ENCODE measurements around the gene PDSS2. TPM values are rescaled to one million over a fixed set of nuclear protein-coding genes. Genes with fewer than 3 reads are reported as not detected.

Gene PDSS2
- total and polyA plus RNA-seq, 9 of the 15 experiments (the other 6 are each of a cell fraction or from before 2014, with no cell fraction given) = 5.8 to 21.1 (median 12.0) TPM

DNA sequence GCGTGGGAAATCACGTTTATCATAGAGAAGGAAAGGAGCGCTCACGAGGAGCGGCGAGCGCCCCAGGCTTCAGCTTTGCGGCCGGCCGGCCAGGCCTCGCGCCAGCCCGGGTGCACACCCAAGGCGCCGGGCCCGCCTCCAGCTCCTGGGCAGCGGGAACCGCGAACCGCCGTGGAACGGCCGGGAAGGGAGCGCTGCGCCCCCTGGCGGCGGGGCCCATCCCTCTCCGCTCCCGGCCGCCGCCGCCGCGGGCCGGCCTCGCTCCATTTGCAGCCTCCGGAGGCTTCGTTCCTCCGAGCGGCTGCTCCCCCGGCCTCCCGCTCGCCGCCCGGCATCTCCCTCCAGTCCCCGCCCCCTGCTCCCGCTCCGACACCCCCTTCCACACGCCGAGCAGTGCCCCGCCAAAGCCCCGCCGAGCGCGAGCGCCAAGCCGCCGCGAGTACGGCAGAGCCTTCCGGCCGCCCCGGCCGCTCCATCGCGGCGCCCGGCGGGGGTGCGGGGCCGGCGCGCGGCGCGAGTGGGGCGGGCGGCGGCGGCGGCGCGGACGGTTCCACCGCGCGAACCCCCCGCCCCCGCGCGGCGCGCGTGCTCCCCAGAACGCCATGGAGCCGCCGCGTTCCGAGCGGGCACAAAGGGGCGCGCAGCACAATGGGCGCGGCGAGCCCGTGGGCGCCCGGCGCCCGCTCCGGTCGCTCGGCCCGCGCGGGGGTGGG is 345.0 kb downstream of the PDSS2 start (continued):
- TF ChIP-seq, protein P1, sequence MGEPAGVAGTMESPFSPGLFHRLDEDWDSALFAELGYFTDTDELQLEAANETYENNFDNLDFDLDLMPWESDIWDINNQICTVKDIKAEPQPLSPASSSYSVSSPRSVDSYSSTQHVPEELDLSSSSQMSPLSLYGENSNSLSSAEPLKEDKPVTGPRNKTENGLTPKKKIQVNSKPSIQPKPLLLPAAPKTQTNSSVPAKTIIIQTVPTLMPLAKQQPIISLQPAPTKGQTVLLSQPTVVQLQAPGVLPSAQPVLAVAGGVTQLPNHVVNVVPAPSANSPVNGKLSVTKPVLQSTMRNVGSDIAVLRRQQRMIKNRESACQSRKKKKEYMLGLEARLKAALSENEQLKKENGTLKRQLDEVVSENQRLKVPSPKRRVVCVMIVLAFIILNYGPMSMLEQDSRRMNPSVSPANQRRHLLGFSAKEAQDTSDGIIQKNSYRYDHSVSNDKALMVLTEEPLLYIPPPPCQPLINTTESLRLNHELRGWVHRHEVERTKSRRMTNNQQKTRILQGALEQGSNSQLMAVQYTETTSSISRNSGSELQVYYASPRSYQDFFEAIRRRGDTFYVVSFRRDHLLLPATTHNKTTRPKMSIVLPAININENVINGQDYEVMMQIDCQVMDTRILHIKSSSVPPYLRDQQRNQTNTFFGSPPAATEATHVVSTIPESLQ (CRISPR knock-in tag; IDR thresholded peaks at IDR 0.05) = no peak
- TF ChIP-seq ARID2 (IDR thresholded peaks at IDR 0.05) (no peak), ZNF511 (CRISPR knock-in tag; IDR thresholded peaks at IDR 0.05) (no peak; the same call in 1 of the 2 replicates), RFX5 (IDR thresholded peaks at IDR 0.05; ENCODE audit: low read depth, low read length) (0 out of 2 replicates have a peak, but pooled peaks have one; percentile 20), PHF20 (IDR thresholded peaks at IDR 0.05; ENCODE audit: partially characterized antibody) (peak; percentile 42), L3MBTL2 (IDR thresholded peaks at IDR 0.05) (peak; percentile 93), LCOR (CRISPR knock-in tag; IDR thresholded peaks at IDR 0.05) (no peak), ZBTB43 (CRISPR knock-in tag; IDR thresholded peaks at IDR 0.05) (no peak), SAP30 (IDR thresholded peaks at IDR 0.05; ENCODE audit: borderline replicate concordance, insufficient read depth, low read depth, low read length, poor library complexity, severe bottlenecking) (no peak), TSC22D4 (tag; IDR thresholded peaks at IDR 0.05) (no peak), ZNF232 (CRISPR knock-in tag; IDR thresholded peaks at IDR 0.05) (0 out of 2 replicates have a peak, but pooled peaks have one; percentile 30), ZNF282 (CRISPR knock-in tag; IDR thresholded peaks at IDR 0.05) (no peak), ZNF518B (CRISPR knock-in tag; IDR thresholded peaks at IDR 0.05) (no peak), ZNF507 (tag; conservative IDR thresholded peaks at IDR 0.05) (no peak)
- TF ChIP-seq, protein P2, sequence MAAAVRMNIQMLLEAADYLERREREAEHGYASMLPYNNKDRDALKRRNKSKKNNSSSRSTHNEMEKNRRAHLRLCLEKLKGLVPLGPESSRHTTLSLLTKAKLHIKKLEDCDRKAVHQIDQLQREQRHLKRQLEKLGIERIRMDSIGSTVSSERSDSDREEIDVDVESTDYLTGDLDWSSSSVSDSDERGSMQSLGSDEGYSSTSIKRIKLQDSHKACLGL (CRISPR knock-in tag; IDR thresholded peaks at IDR 0.05; ENCODE audit: borderline replicate concordance, poor library complexity, severe bottlenecking) = no peak
- TF ChIP-seq, protein P3, sequence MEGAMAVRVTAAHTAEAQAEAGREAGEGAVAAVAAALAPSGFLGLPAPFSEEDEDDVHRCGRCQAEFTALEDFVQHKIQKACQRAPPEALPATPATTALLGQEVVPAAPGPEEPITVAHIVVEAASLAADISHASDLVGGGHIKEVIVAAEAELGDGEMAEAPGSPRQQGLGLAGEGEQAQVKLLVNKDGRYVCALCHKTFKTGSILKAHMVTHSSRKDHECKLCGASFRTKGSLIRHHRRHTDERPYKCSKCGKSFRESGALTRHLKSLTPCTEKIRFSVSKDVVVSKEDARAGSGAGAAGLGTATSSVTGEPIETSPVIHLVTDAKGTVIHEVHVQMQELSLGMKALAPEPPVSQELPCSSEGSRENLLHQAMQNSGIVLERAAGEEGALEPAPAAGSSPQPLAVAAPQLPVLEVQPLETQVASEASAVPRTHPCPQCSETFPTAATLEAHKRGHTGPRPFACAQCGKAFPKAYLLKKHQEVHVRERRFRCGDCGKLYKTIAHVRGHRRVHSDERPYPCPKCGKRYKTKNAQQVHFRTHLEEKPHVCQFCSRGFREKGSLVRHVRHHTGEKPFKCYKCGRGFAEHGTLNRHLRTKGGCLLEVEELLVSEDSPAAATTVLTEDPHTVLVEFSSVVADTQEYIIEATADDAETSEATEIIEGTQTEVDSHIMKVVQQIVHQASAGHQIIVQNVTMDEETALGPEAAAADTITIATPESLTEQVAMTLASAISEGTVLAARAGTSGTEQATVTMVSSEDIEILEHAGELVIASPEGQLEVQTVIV (CRISPR knock-in tag; IDR thresholded peaks at IDR 0.05; ENCODE audit: borderline replicate concordance) = no peak
